ENCODE results near the gene DPCD.
"Not testable (repeated sequence)": the region's sequence is repeated elsewhere in the genome, so short reads cannot be mapped to it uniquely, and the experiment has no call there.

The DPCD gene

GRCh38 chr10:101578192-101578591 lies 9.9 kb upstream of the DPCD start:
- no peak for TF ChIP-seq CTCF (IDR thresholded peaks at IDR 0.05; ENCODE audit: borderline replicate concordance, insufficient read depth, low read depth, low read length)
- no peak overlapping the region for H3K4me3 ChIP-seq (ENCODE audit: low read depth, low read length)

- no peak overlapping the region for H3K4me3 ChIP-seq (ENCODE audit: low read depth, low read length)
- no peak for TF ChIP-seq CTCF (IDR thresholded peaks at IDR 0.05; ENCODE audit: borderline replicate concordance, insufficient read depth, low read depth, low read length)
These were observed 9.2 kb upstream of the DPCD start for GRCh38 chr10:101578803-101579515.

- no peak for TF ChIP-seq CTCF (IDR thresholded peaks at IDR 0.05; ENCODE audit: borderline replicate concordance, insufficient read depth, low read depth, low read length)
- H3K4me3 ChIP-seq (ENCODE audit: low read depth, low read length) = no peak overlapping the region
These were observed 8.6 kb upstream of the DPCD start for GRCh38 chr10:101579516-101579870.

- TF ChIP-seq CTCF (IDR thresholded peaks at IDR 0.05; ENCODE audit: borderline replicate concordance, insufficient read depth, low read depth, low read length) = no peak
- no peak overlapping the region for H3K4me3 ChIP-seq (ENCODE audit: low read depth, low read length)
These were observed 7.4 kb upstream of the DPCD start for GRCh38 chr10:101580486-101581399.

GRCh38 chr10:101585841-101586240 lies 2.3 kb upstream of the DPCD start:
- H3K4me3 ChIP-seq (ENCODE audit: low read depth, low read length) = no peak overlapping the region
- no peak for TF ChIP-seq CTCF (IDR thresholded peaks at IDR 0.05; ENCODE audit: borderline replicate concordance, insufficient read depth, low read depth, low read length)

- TF ChIP-seq CTCF (IDR thresholded peaks at IDR 0.05; ENCODE audit: borderline replicate concordance, insufficient read depth, low read depth, low read length) = no peak
- H3K4me3 ChIP-seq (ENCODE audit: low read depth, low read length) = no peak overlapping the region
These were observed 758 bp downstream of the DPCD start for GRCh38 chr10:101588879-101589278.

GRCh38 chr10:101593331-101593730 lies 5.2 kb downstream of the DPCD start:
- H3K4me3 ChIP-seq (ENCODE audit: low read depth, low read length) = not testable (repeated sequence)

Data from GM12875 (cell line).